ENCODE results near the gene BTBD8. TPM values are rescaled to one million over a fixed set of nuclear protein-coding genes. Genes with fewer than 3 reads are reported as not detected.
A peak's percentile ranks its signal among the peaks of the same experiment; 100 is the strongest.
"Not testable (repeated sequence)": the region's sequence is repeated elsewhere in the genome, so short reads cannot be mapped to it uniquely, and the experiment has no call there.

The BTBD8 gene
- total RNA-seq, 2 experiments from 2014 or later = 1.7 to 2.4 TPM

GRCh38 chr1:92075311-92075710, 4.8 kb upstream of the BTBD8 start, which contains the start of gene SETSIP:
SETSIP (minus strand) TSS chr1:92075411; CDS start chr1:92075411, 0 bp downstream.
- no peak for DNase-seq
- CTCF ChIA-PET = interaction anchor here (2.0 kb wide), 1 partner anchor 78 kb away, joined by 4 read pairs; no protein-coding TSS in a partner anchor
- Mint-ChIP-seq H3K4me1 (peaks cover 4% of the 10 kb centered on the region), H3K27ac (no peak within 1 kb of the TSS), H3K36me3 (no peaks in the 10 kb centered on the region), H3K9me3 (ENCODE audit: low read depth) (no peaks in the 10 kb centered on the region), H3K27me3 (no peaks in the 10 kb centered on the region), H3K4me3 (no peak within 1 kb of the TSS)
- ATAC-seq = no peak

DNA sequence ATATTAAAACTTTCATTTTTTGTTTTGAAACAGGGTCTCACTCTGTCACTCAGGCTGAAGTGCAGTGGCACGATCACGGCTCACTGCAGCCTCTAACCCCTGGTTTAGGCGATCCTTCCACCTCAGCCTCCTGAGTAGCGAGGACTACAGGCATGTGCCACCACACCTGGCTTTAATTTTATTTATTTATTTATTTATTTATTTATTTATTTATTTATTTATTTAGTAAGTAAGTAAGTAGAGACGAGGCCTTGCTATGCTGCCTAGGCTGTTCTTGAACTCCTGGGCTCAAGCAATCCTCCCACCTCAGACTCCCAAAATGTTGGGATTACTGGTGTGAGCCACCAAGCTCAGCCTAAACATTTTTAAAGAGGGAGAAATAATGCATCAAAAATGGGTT, 3.8 kb upstream of the BTBD8 start:
- ATAC-seq (no peak), DNase-seq (no peak)
- peaks cover 6% of the 10 kb centered on the region for H3K4me1 Mint-ChIP-seq
- no peaks in the 10 kb centered on the region for H3K9me3 Mint-ChIP-seq (ENCODE audit: low read depth)
- H3K4me3 Mint-ChIP-seq = no peak overlapping the region
- no peak overlapping the region for H3K27ac Mint-ChIP-seq
- no peaks in the 10 kb centered on the region for H3K27me3 Mint-ChIP-seq
- CTCF ChIA-PET = no interaction called here
- H3K36me3 Mint-ChIP-seq = no peaks in the 10 kb centered on the region

DNA sequence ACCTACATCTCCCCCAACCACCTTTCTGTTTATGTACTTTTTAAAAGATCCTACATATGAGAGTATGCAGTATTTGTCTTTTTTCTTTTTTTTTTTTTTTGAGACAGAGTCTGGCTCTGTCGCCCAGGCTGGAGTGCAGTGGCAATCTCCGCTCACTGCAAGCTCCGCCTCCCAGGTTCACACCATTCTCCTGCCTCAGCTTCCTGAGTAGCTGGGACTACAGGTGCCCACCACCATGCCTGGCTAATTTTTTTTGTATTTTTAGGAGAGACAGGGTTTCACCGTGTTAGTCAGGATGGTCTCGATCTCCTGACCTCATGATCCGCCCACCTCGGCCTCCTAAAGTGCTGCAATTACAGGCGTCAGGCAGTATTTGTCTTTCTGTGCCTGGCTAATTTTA, 2.1 kb upstream of the BTBD8 start:
- H3K27me3 Mint-ChIP-seq; H3K4me3 Mint-ChIP-seq; H3K36me3 Mint-ChIP-seq; ATAC-seq; H3K4me1 Mint-ChIP-seq; H3K27ac Mint-ChIP-seq; H3K9me3 Mint-ChIP-seq (ENCODE audit: low read depth); CTCF ChIA-PET; DNase-seq: not testable (repeated sequence)

DNA sequence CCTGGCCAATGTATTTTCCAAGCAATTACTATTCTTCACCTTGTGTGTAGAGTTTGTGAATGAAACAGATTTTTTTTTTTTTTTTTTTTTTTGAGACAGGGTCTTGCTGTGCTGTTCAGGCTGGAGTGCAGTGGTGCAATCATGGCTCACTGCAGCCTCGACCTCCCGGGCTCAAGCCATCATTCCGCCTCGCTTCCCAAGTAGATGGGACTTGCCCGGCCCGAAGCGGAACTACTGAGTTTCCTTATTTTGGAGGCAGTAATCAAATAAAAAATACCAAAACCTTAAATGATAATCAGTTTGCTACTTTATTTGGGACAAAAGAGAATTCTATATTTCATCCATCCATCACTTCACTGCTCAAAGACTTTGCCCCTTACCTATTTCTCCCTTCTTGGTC, 704 bp upstream of the BTBD8 start:
- DNase-seq = no peak
- Mint-ChIP-seq H3K27me3 (no peaks in the 10 kb centered on the region), H3K9me3 (ENCODE audit: low read depth) (no peaks in the 10 kb centered on the region), H3K27ac (no peak overlapping the region), H3K36me3 (peaks cover 2% of the 10 kb centered on the region), H3K4me3 (no peak overlapping the region), H3K4me1 (peaks cover 6% of the 10 kb centered on the region)
- no peak for ATAC-seq
- CTCF ChIA-PET = no interaction called here

GRCh38 chr1:92081031-92081430, 886 bp downstream of the BTBD8 start:
- CTCF ChIA-PET = no interaction called here
- H3K36me3 Mint-ChIP-seq = peaks cover 6% of the 10 kb centered on the region

GRCh38 chr1:92084651-92085050, 4.5 kb downstream of the BTBD8 start:
- H3K4me3 Mint-ChIP-seq = no peak overlapping the region

More at GRCh38 chr1:92081031-92081430, 886 bp downstream of the BTBD8 start:
- H3K27me3 Mint-ChIP-seq = no peaks in the 10 kb centered on the region
- no peak for DNase-seq
- H3K4me1 Mint-ChIP-seq = peaks cover 6% of the 10 kb centered on the region
- H3K27ac Mint-ChIP-seq = no peak overlapping the region
- peak overlapping the region; percentile 89 for H3K4me3 Mint-ChIP-seq
- no peaks in the 10 kb centered on the region for H3K9me3 Mint-ChIP-seq (ENCODE audit: low read depth)
- ATAC-seq = no peak

GRCh38 chr1:92085727-92086126, 5.6 kb downstream of the BTBD8 start:
- H3K36me3 Mint-ChIP-seq = peaks cover 12% of the 10 kb centered on the region
- no peak for ATAC-seq
- CTCF ChIA-PET = no interaction called here
- no peak overlapping the region for H3K27ac Mint-ChIP-seq
- no peak overlapping the region for H3K4me3 Mint-ChIP-seq
- H3K4me1 Mint-ChIP-seq = peaks cover 2% of the 10 kb centered on the region
- no peak for DNase-seq
- H3K27me3 Mint-ChIP-seq = no peaks in the 10 kb centered on the region
- peaks cover 2% of the 10 kb centered on the region for H3K9me3 Mint-ChIP-seq (ENCODE audit: low read depth)

More at GRCh38 chr1:92084651-92085050, 4.5 kb downstream of the BTBD8 start:
- H3K9me3 Mint-ChIP-seq (ENCODE audit: low read depth) = peaks cover 2% of the 10 kb centered on the region
- peaks cover 6% of the 10 kb centered on the region for H3K4me1 Mint-ChIP-seq
- CTCF ChIA-PET = no interaction called here
- H3K36me3 Mint-ChIP-seq = peaks cover 12% of the 10 kb centered on the region
- DNase-seq = no peak
- no peaks in the 10 kb centered on the region for H3K27me3 Mint-ChIP-seq
- ATAC-seq = no peak
- H3K27ac Mint-ChIP-seq = no peak overlapping the region

- CTCF ChIA-PET = no interaction called here
- no peak overlapping the region for H3K27ac Mint-ChIP-seq
- peaks cover 12% of the 10 kb centered on the region for H3K36me3 Mint-ChIP-seq
- ATAC-seq = no peak
- H3K4me1 Mint-ChIP-seq = no peaks in the 10 kb centered on the region
- no peak for DNase-seq
- no peaks in the 10 kb centered on the region for H3K27me3 Mint-ChIP-seq
- H3K9me3 Mint-ChIP-seq (ENCODE audit: low read depth) = peaks cover 2% of the 10 kb centered on the region
- H3K4me3 Mint-ChIP-seq = no peak overlapping the region
Measured at GRCh38 chr1:92087542-92087941, 7.4 kb downstream of the BTBD8 start.

DNA sequence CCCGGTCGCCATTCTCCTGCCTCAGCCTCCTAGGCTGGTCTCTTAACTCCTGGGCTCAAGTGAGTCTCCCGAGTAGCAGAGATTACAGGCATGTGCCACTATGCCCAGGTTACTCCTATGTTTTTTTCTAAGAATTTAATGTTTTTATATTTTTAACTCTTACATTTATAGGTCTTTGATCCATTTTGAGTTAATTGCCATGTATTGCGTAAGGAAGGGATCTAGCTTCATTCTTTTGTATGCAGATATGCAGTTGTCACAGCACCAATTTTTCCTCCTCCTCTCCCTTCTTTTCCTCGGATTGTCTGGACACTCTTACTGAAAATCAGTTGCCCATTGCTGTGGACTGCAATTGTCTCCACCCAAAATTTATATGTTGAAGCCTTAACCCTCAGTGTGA, 11.5 kb downstream of the BTBD8 start:
- Mint-ChIP-seq H3K27me3 (no peaks in the 10 kb centered on the region), H3K4me3 (no peak overlapping the region), H3K36me3 (peaks cover under 1% of the 10 kb centered on the region), H3K4me1 (no peaks in the 10 kb centered on the region), H3K27ac (no peak overlapping the region), H3K9me3 (ENCODE audit: low read depth) (no peaks in the 10 kb centered on the region)
- ATAC-seq (no peak), DNase-seq (no peak)
- CTCF ChIA-PET = no interaction called here

DNA sequence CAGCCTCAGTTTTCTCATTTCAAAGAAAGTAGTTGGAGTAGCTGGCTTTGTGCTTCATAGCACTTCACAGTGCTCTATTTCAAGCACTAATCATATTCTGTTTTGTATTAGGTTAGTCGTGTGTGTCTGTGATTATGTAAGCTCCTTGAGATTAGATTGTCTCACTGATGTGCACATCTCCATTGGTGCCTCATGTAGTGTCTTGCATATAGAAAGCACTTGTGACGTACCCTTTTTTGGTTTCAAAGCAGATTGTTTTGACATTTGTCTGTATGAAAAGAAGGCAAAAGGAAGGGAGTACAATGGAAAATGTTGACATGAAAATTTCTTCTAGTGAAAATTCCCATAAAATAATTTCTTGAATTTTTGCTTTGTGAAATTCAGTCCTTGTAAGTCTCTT, 13.9 kb downstream of the BTBD8 start:
- no peaks in the 10 kb centered on the region for H3K4me1 Mint-ChIP-seq
- no peaks in the 10 kb centered on the region for H3K36me3 Mint-ChIP-seq
- CTCF ChIA-PET = no interaction called here
- ATAC-seq (no peak), DNase-seq (no peak)
- H3K27ac Mint-ChIP-seq = no peak overlapping the region
- no peaks in the 10 kb centered on the region for H3K9me3 Mint-ChIP-seq (ENCODE audit: low read depth)
- no peak overlapping the region for H3K4me3 Mint-ChIP-seq
- no peaks in the 10 kb centered on the region for H3K27me3 Mint-ChIP-seq

- DNase-seq (no peak), ATAC-seq (no peak)
- Mint-ChIP-seq H3K4me1 (no peaks in the 10 kb centered on the region), H3K27me3 (no peaks in the 10 kb centered on the region), H3K36me3 (no peaks in the 10 kb centered on the region), H3K9me3 (ENCODE audit: low read depth) (no peaks in the 10 kb centered on the region), H3K27ac (no peak overlapping the region), H3K4me3 (no peak overlapping the region)
- CTCF ChIA-PET = no interaction called here
Measured at GRCh38 chr1:92094595-92094994, 14.4 kb downstream of the BTBD8 start.

- CTCF ChIA-PET = no interaction called here
- H3K27me3 Mint-ChIP-seq = no peaks in the 10 kb centered on the region
- H3K9me3 Mint-ChIP-seq (ENCODE audit: low read depth) = no peaks in the 10 kb centered on the region
- DNase-seq = no peak
- no peak overlapping the region for H3K4me3 Mint-ChIP-seq
- H3K4me1 Mint-ChIP-seq = no peaks in the 10 kb centered on the region
- H3K27ac Mint-ChIP-seq = no peak overlapping the region
- no peaks in the 10 kb centered on the region for H3K36me3 Mint-ChIP-seq
- no peak for ATAC-seq
Measured at GRCh38 chr1:92095874-92096273, 15.7 kb downstream of the BTBD8 start.

GRCh38 chr1:92096317-92096716, 16.2 kb downstream of the BTBD8 start:
- Mint-ChIP-seq H3K9me3 (ENCODE audit: low read depth) (no peaks in the 10 kb centered on the region), H3K27me3 (no peaks in the 10 kb centered on the region), H3K27ac (no peak overlapping the region), H3K4me3 (no peak overlapping the region), H3K36me3 (no peaks in the 10 kb centered on the region), H3K4me1 (no peaks in the 10 kb centered on the region)
- CTCF ChIA-PET = no interaction called here
- DNase-seq (no peak), ATAC-seq (peak; percentile 6)

GRCh38 chr1:92105546-92106081, 25.5 kb downstream of the BTBD8 start:
- Mint-ChIP-seq H3K4me3 (no peak overlapping the region), H3K36me3 (peaks cover 2% of the 10 kb centered on the region), H3K9me3 (ENCODE audit: low read depth) (no peaks in the 10 kb centered on the region), H3K27me3 (no peaks in the 10 kb centered on the region), H3K27ac (no peak overlapping the region), H3K4me1 (no peaks in the 10 kb centered on the region)
- CTCF ChIA-PET = no interaction called here
- ATAC-seq (no peak), DNase-seq (no peak)

GRCh38 chr1:92108631-92109030, 28.5 kb downstream of the BTBD8 start:
- Mint-ChIP-seq H3K27me3 (no peaks in the 10 kb centered on the region), H3K27ac (no peak overlapping the region), H3K9me3 (ENCODE audit: low read depth) (no peaks in the 10 kb centered on the region), H3K4me1 (no peaks in the 10 kb centered on the region), H3K4me3 (no peak overlapping the region), H3K36me3 (peaks cover 2% of the 10 kb centered on the region)
- ATAC-seq (no peak), DNase-seq (no peak)
- CTCF ChIA-PET = no interaction called here

Measured in activated CD8-positive, alpha-beta memory T cell treated with anti-CD3 and anti-CD28 coated beads, Interleukin-2, amount 10 ng/mL, durations not matched to agents 7 days and 5 days (primary cell).